GM20431 (cell line): ENCODE measurements around the gene TBC1D22B.

Experiments used
- in situ Hi-C: fragments of 300-500 bp; cut with MseI, MboI; formaldehyde crosslinking; loops from one replicate; pipeline ENCODE4 v1.15.0; 2020; ENCODE audit warnings: low sequenced_read_pairs; ENCODE audit not compliant: unreplicated experiment

The TBC1D22B gene

GRCh38 chr6:37376078-37376743 is 118.6 kb downstream of the TBC1D22B start:
- in situ Hi-C loops, result no loop called here

- in situ Hi-C loops, result no loop called here
Observed at GRCh38 chr6:37381579-37381978, 124.0 kb downstream of the TBC1D22B start.
